ENCODE measurements around the gene RERG.

RERG gene

GRCh38 chr12:15186597-15186996, 34.6 kb downstream of the RERG start:
- DNase-seq (ENCODE audit: low read depth) = no peak

GRCh38 chr12:15184484-15184883, 36.7 kb downstream of the RERG start:
- no peak for DNase-seq (ENCODE audit: low read depth)

- no peak for DNase-seq (ENCODE audit: low read depth)
These were observed 37.4 kb downstream of the RERG start for GRCh38 chr12:15183821-15184220.

GRCh38 chr12:15181017-15181683, 40.1 kb downstream of the RERG start:
- no peak for DNase-seq (ENCODE audit: low read depth)

GRCh38 chr12:15180325-15180724, 40.9 kb downstream of the RERG start:
- no peak for DNase-seq (ENCODE audit: low read depth)

GRCh38 chr12:15179672-15180071, 41.5 kb downstream of the RERG start:
- DNase-seq (ENCODE audit: low read depth) = no peak

- DNase-seq (ENCODE audit: low read depth) = no peak
These were observed 48.1 kb downstream of the RERG start for GRCh38 chr12:15173142-15173541.

GRCh38 chr12:15172060-15172822, 49.0 kb downstream of the RERG start:
- no peak for DNase-seq (ENCODE audit: low read depth)

- DNase-seq (ENCODE audit: low read depth) = no peak
These were observed 50.1 kb downstream of the RERG start for GRCh38 chr12:15171012-15171655.

GRCh38 chr12:15168026-15168678, 53.1 kb downstream of the RERG start:
- no peak for DNase-seq (ENCODE audit: low read depth)

GRCh38 chr12:15165012-15165659, 56.1 kb downstream of the RERG start:
- DNase-seq (ENCODE audit: low read depth) = no peak

GRCh38 chr12:15163030-15163976, 57.9 kb downstream of the RERG start:
- DNase-seq (ENCODE audit: low read depth) = no peak

GRCh38 chr12:15158083-15158482, 63.1 kb downstream of the RERG start:
- no peak for DNase-seq (ENCODE audit: low read depth)

GRCh38 chr12:15157269-15157671, 63.9 kb downstream of the RERG start:
- no peak for DNase-seq (ENCODE audit: low read depth)

- DNase-seq (ENCODE audit: low read depth) = no peak
These were observed 65.9 kb downstream of the RERG start for GRCh38 chr12:15155271-15155670.

- DNase-seq (ENCODE audit: low read depth) = no peak
These were observed 67.1 kb downstream of the RERG start for GRCh38 chr12:15154103-15154502.

- no peak for DNase-seq (ENCODE audit: low read depth)
These were observed 68.3 kb downstream of the RERG start for GRCh38 chr12:15152868-15153267.

- no peak for DNase-seq (ENCODE audit: low read depth)
These were observed 68.8 kb downstream of the RERG start for GRCh38 chr12:15152456-15152855.

GRCh38 chr12:15151161-15152091, 69.8 kb downstream of the RERG start:
- no peak for DNase-seq (ENCODE audit: low read depth)

GRCh38 chr12:15146585-15146984, 74.6 kb downstream of the RERG start:
- no peak for DNase-seq (ENCODE audit: low read depth)

All from CMK (cell line).